NCI-H2196 treated with DMSO at 0.1 percent for 48 hours (cell line): ENCODE data around the gene ERCC4.

ENCODE experiments used
- DNase-seq: peaks from one replicate; lab custom pipeline; 2025; ENCODE audit not compliant: unreplicated experiment; lab: John Stamatoyannopoulos, UW

The ERCC4 gene

GRCh38 chr16:13992322-13992721 is 72.4 kb downstream of the ERCC4 start:
- no peak for DNase-seq

- DNase-seq = no peak
These were observed 73.0 kb downstream of the ERCC4 start for GRCh38 chr16:13992976-13993375.

GRCh38 chr16:13994239-13995106 is 74.5 kb downstream of the ERCC4 start:
- no peak for DNase-seq

- no peak for DNase-seq
These were observed 75.2 kb downstream of the ERCC4 start for GRCh38 chr16:13995194-13995593.

GRCh38 chr16:13996778-13997288 is 76.9 kb downstream of the ERCC4 start:
- no peak for DNase-seq

GRCh38 chr16:13997526-13997925 is 77.6 kb downstream of the ERCC4 start:
- no peak for DNase-seq

GRCh38 chr16:13997933-13998332 is 78.0 kb downstream of the ERCC4 start:
- DNase-seq = no peak

GRCh38 chr16:13999071-13999894 is 79.3 kb downstream of the ERCC4 start:
- no peak for DNase-seq

- DNase-seq = no peak
These were observed 80.0 kb downstream of the ERCC4 start for GRCh38 chr16:13999895-14000425.

GRCh38 chr16:14001521-14001920 is 81.6 kb downstream of the ERCC4 start:
- no peak for DNase-seq
